HFFc6 (cell line): ENCODE results near the gene C11orf21. TPM values are rescaled to one million over a fixed set of nuclear protein-coding genes. Genes with fewer than 3 reads are reported as not detected.
"Not testable (repeated sequence)": the region's sequence is repeated elsewhere in the genome, so short reads cannot be mapped to it uniquely, and the experiment has no call there.

Source experiments
- DNase-seq: peaks from one replicate; pipeline ENCODE4 v3.0.0-alpha.2; 2018
- H3K27ac Mint-ChIP-seq: 2 replicates; pipeline ENCODE4 v1.8.0; 2020; ENCODE audit warnings: mild to moderate bottlenecking, mixed read lengths
- H3K27me3 Mint-ChIP-seq: 2 replicates; pipeline ENCODE4 v1.8.0; 2021; ENCODE audit warnings: mild to moderate bottlenecking, moderate library complexity, mixed read lengths; ENCODE audit not compliant: insufficient read depth
- H3K36me3 Mint-ChIP-seq: 2 replicates; pipeline ENCODE4 v1.8.0; 2021; ENCODE audit warnings: low read depth, mixed read lengths
- H3K4me1 Mint-ChIP-seq: 2 replicates; pipeline ENCODE4 v1.8.0; 2020; ENCODE audit warnings: low read depth, mixed read lengths
- H3K4me3 Mint-ChIP-seq: 2 replicates; pipeline ENCODE4 v1.8.0; 2020; ENCODE audit warnings: mild to moderate bottlenecking, moderate library complexity, mixed read lengths
- H3K9me3 Mint-ChIP-seq: 2 replicates; pipeline ENCODE4 v1.8.0; 2020; ENCODE audit warnings: mild to moderate bottlenecking, mixed read lengths
- CTCF ChIP-seq: fragments of 200-600 bp; sonication (generic); IDR thresholded peaks from 2 replicates; pipeline ENCODE4 v1.5.0; 2021; ENCODE audit warnings: antibody characterized with exemption, mild to moderate bottlenecking
- total RNA-seq, 6 experiments: library from RNA; stranded (reverse); fragmentation: NEBNext Ultra II Directional; extraction: Animal tissue kit (Norgen Biotek cat#: 25700); gene quantifications; 2 replicates in 1 of 6; 3 replicates in 5 of 6; pipeline ENCODE4 v1.2.3, GENCODE V29; 2021

Gene C11orf21
- total RNA-seq, 6 experiments from 2014 or later: not detected

- Mint-ChIP-seq H3K4me3 (no peak overlapping the region), H3K4me1 (no peaks in the 10 kb centered on the region), H3K36me3 (peaks cover 16% of the 10 kb centered on the region), H3K9me3 (peaks cover 27% of the 10 kb centered on the region), H3K27ac (no peak overlapping the region), H3K27me3 (peaks cover 22% of the 10 kb centered on the region)
- no peak for DNase-seq
- TF ChIP-seq CTCF: no peak
These were observed 43.3 kb upstream of the C11orf21 start for GRCh38 chr11:2345050-2345449.

- TF ChIP-seq CTCF: no peak
- Mint-ChIP-seq H3K9me3 (peaks cover 11% of the 10 kb centered on the region), H3K36me3 (peaks cover 9% of the 10 kb centered on the region; the same call in 1 of the 2 replicates), H3K4me1 (no peaks in the 10 kb centered on the region), H3K27me3 (peaks cover 31% of the 10 kb centered on the region), H3K27ac (no peak overlapping the region), H3K4me3 (no peak overlapping the region)
- DNase-seq: no peak
These were observed 41.8 kb upstream of the C11orf21 start for GRCh38 chr11:2343502-2343901.

- H3K36me3 Mint-ChIP-seq: peaks cover 9% of the 10 kb centered on the region; the same call in 1 of the 2 replicates
- no peaks in the 10 kb centered on the region for H3K4me1 Mint-ChIP-seq
- no peak overlapping the region for H3K4me3 Mint-ChIP-seq
- H3K27me3 Mint-ChIP-seq: peaks cover 35% of the 10 kb centered on the region
- DNase-seq: no peak
- peaks cover 6% of the 10 kb centered on the region for H3K9me3 Mint-ChIP-seq
- TF ChIP-seq CTCF: no peak
- H3K27ac Mint-ChIP-seq: no peak overlapping the region
These were observed 41.3 kb upstream of the C11orf21 start for GRCh38 chr11:2342981-2343380.

GRCh38 chr11:2342557-2342956, 40.8 kb upstream of the C11orf21 start:
- peaks cover 39% of the 10 kb centered on the region for H3K27me3 Mint-ChIP-seq
- H3K27ac Mint-ChIP-seq: no peak overlapping the region
- TF ChIP-seq CTCF: no peak
- H3K4me3 Mint-ChIP-seq: no peak overlapping the region
- DNase-seq: no peak
- peaks cover 9% of the 10 kb centered on the region; the same call in 1 of the 2 replicates for H3K36me3 Mint-ChIP-seq
- H3K4me1 Mint-ChIP-seq: no peaks in the 10 kb centered on the region
- peaks cover 6% of the 10 kb centered on the region for H3K9me3 Mint-ChIP-seq

- H3K4me1 Mint-ChIP-seq, H3K36me3 Mint-ChIP-seq, H3K9me3 Mint-ChIP-seq, H3K4me3 Mint-ChIP-seq, H3K27ac Mint-ChIP-seq, DNase-seq: not testable (repeated sequence)
- H3K27me3 Mint-ChIP-seq: peaks cover 45% of the 10 kb centered on the region
- peak; percentile 36; the same call in 1 of the 2 replicates for TF ChIP-seq CTCF
These were observed 37.0 kb upstream of the C11orf21 start for GRCh38 chr11:2338760-2339159.

- Mint-ChIP-seq H3K9me3 (peaks cover 16% of the 10 kb centered on the region), H3K27me3 (peaks cover 33% of the 10 kb centered on the region), H3K36me3 (peaks cover 11% of the 10 kb centered on the region; the same call in 1 of the 2 replicates)
- not testable (repeated sequence) for H3K4me1 Mint-ChIP-seq, DNase-seq, H3K27ac Mint-ChIP-seq, H3K4me3 Mint-ChIP-seq
These were observed 33.6 kb upstream of the C11orf21 start for GRCh38 chr11:2335286-2335685.

GRCh38 chr11:2333486-2334205, 31.9 kb upstream of the C11orf21 start:
- H3K36me3 Mint-ChIP-seq: peaks cover 17% of the 10 kb centered on the region
- H3K4me3 Mint-ChIP-seq, DNase-seq, H3K27ac Mint-ChIP-seq, H3K4me1 Mint-ChIP-seq: not testable (repeated sequence)
- peaks cover 17% of the 10 kb centered on the region for H3K9me3 Mint-ChIP-seq
- H3K27me3 Mint-ChIP-seq: peaks cover 36% of the 10 kb centered on the region

- peaks cover 17% of the 10 kb centered on the region for H3K9me3 Mint-ChIP-seq
- not testable (repeated sequence) for DNase-seq, H3K27ac Mint-ChIP-seq, H3K4me3 Mint-ChIP-seq, H3K4me1 Mint-ChIP-seq
- H3K27me3 Mint-ChIP-seq: peaks cover 34% of the 10 kb centered on the region
- H3K36me3 Mint-ChIP-seq: peaks cover 17% of the 10 kb centered on the region
These were observed 30.9 kb upstream of the C11orf21 start for GRCh38 chr11:2332569-2332968.
